Endothelial cell (in vitro differentiated cells): ENCODE results near the gene SLC29A4. TPM values are rescaled to one million over a fixed set of nuclear protein-coding genes. Genes with fewer than 3 reads are reported as not detected.
A peak's percentile ranks its signal among the peaks of the same experiment; 100 is the strongest.
"Not testable (repeated sequence)": the region's sequence is repeated elsewhere in the genome, so short reads cannot be mapped to it uniquely, and the experiment has no call there.

Source experiments
- DNase-seq: peaks from one replicate; pipeline ENCODE4 v3.0.0; 2021; ENCODE audit warnings: low spot score
- H3K27ac Mint-ChIP-seq: one replicate; pipeline ENCODE4 v1.8.0; 2021; ENCODE audit warnings: mixed read lengths, inconsistent platforms; ENCODE audit not compliant: unreplicated experiment
- H3K27me3 Mint-ChIP-seq: one replicate; pipeline ENCODE4 v1.8.0; 2021; ENCODE audit warnings: mild to moderate bottlenecking, moderate library complexity, mixed read lengths, inconsistent platforms; ENCODE audit not compliant: unreplicated experiment
- H3K36me3 Mint-ChIP-seq: one replicate; pipeline ENCODE4 v1.8.0; 2021; ENCODE audit warnings: mild to moderate bottlenecking, low read depth, mixed read lengths, inconsistent platforms; ENCODE audit not compliant: unreplicated experiment
- H3K4me1 Mint-ChIP-seq: one replicate; pipeline ENCODE4 v1.8.0; 2021; ENCODE audit warnings: mild to moderate bottlenecking, mixed read lengths, inconsistent platforms; ENCODE audit not compliant: unreplicated experiment
- H3K4me3 Mint-ChIP-seq: one replicate; pipeline ENCODE4 v1.8.0; 2021; ENCODE audit warnings: mild to moderate bottlenecking, mixed read lengths, inconsistent platforms; ENCODE audit not compliant: unreplicated experiment
- H3K9me3 Mint-ChIP-seq: one replicate; pipeline ENCODE4 v1.8.0; 2021; ENCODE audit warnings: mixed read lengths, inconsistent platforms; ENCODE audit not compliant: unreplicated experiment
- total RNA-seq: library from RNA; stranded (reverse); fragmentation: NEBNext Ultra II Directional; extraction: Animal tissue kit (Norgen Biotek cat#: 25700); gene quantifications from one replicate; pipeline ENCODE4 v1.2.1, GENCODE V29; 2021; ENCODE audit not compliant: unreplicated experiment
- TF ChIP-seq, protein P1 (sequence below): fragments of 200-600 bp; sonication (generic); IDR thresholded peaks from one replicate; pipeline ENCODE4 v1.5.0; 2021; ENCODE audit warnings: antibody characterized with exemption; ENCODE audit not compliant: unreplicated experiment

The SLC29A4 gene
- total RNA-seq, 1 donor from 2014 or later: 6.4 TPM

DNA sequence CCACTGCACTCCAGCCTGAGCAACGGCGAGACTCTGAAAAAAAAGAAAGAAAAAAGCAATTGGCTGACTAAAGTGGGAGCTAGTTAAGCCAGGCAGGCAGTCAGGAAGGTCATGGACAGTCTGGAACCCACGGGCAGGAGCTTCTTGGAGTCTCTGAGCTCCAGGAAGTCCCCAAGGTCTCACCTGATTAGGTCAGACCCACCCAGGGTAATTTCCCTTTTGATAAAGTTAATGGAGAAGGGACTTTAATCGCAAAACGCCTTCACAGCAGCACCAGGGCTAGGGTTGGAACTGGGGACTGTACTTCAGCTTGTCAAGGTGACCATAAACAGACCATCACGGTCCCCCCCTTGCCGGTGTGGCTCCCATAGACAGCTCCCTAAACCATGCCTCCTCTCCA, 6.6 kb downstream of the SLC29A4 start:
- no peak overlapping the region for H3K27ac Mint-ChIP-seq
- TF ChIP-seq, protein P1, sequence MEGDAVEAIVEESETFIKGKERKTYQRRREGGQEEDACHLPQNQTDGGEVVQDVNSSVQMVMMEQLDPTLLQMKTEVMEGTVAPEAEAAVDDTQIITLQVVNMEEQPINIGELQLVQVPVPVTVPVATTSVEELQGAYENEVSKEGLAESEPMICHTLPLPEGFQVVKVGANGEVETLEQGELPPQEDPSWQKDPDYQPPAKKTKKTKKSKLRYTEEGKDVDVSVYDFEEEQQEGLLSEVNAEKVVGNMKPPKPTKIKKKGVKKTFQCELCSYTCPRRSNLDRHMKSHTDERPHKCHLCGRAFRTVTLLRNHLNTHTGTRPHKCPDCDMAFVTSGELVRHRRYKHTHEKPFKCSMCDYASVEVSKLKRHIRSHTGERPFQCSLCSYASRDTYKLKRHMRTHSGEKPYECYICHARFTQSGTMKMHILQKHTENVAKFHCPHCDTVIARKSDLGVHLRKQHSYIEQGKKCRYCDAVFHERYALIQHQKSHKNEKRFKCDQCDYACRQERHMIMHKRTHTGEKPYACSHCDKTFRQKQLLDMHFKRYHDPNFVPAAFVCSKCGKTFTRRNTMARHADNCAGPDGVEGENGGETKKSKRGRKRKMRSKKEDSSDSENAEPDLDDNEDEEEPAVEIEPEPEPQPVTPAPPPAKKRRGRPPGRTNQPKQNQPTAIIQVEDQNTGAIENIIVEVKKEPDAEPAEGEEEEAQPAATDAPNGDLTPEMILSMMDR: no peak
- no peak overlapping the region for H3K4me3 Mint-ChIP-seq
- no peak for DNase-seq
- H3K4me1 Mint-ChIP-seq: no peaks in the 10 kb centered on the region
- no peaks in the 10 kb centered on the region for H3K27me3 Mint-ChIP-seq
- peaks cover 1% of the 10 kb centered on the region for H3K36me3 Mint-ChIP-seq
- no peaks in the 10 kb centered on the region for H3K9me3 Mint-ChIP-seq

DNA sequence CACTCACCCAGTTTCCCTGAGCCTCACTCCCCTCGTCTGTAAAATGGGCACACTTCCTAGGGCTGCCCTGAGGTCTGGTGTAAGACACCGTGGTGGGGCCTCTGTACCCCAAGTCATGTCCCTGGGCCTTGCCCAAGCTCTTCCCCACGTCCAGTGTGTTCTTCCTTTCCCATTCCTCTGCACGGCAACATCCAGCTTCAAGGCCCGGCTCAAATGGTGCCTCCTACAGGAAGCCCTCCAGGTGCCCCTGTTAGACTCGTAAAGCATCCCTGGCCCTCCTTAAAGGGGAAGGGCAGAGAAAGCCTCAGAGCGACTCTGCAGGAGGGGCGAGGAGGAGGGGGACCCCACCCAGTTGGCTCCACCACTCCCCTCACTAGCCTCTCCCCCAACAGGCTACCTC, 8.6 kb downstream of the SLC29A4 start:
- Mint-ChIP-seq H3K9me3 (no peaks in the 10 kb centered on the region), H3K4me1 (peaks cover 3% of the 10 kb centered on the region), H3K27me3 (no peaks in the 10 kb centered on the region), H3K27ac (no peak overlapping the region), H3K36me3 (peaks cover 4% of the 10 kb centered on the region), H3K4me3 (no peak overlapping the region)
- TF ChIP-seq, protein P1: no peak
- no peak for DNase-seq

GRCh38 chr7:5291711-5292335, 9.1 kb downstream of the SLC29A4 start:
- H3K27me3 Mint-ChIP-seq, H3K27ac Mint-ChIP-seq, H3K9me3 Mint-ChIP-seq, DNase-seq, H3K4me1 Mint-ChIP-seq, H3K36me3 Mint-ChIP-seq, H3K4me3 Mint-ChIP-seq: not testable (repeated sequence)

DNA sequence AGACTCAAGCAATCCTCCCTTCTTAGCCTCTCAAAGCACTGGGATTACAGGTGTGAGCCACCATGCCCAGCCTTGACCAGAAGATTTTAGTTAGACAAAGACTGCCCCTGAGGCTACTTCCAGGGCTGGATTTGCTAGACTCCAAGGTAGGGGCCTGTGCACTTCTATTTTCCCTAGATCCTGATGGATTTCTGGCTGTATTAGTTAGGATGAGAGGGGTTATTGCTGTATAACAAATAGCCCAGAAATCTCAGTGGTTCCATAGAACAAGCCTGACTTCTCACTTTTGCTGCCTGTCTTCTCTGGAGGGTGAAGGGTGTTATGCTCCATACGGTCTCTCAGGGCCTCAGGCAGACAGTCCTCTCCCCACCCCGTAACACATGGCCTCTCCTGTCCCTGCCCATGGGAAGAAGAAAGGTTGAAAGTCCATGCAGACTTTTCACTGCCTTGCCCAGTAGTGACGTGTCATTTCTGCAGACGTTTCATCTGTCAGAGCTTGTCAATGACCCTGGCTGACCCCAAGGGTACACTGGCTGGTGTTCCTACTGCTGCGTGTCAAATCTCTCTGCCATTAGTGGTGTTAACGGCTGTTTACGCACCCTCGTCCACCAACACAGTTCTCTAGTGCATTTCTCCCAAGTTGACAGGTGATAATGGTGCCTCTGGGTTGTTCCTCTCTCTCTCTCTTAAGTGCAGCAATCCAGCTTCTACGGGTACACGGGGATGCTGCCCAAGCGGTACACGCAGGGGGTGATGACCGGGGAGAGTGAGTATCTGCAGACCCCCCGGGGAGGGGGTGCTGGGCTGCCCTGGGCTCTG, 11.6 kb downstream of the SLC29A4 start:
- peaks cover 9% of the 10 kb centered on the region for H3K4me1 Mint-ChIP-seq
- no peak for DNase-seq
- TF ChIP-seq, protein P1: no peak
- no peak overlapping the region for H3K27ac Mint-ChIP-seq
- H3K36me3 Mint-ChIP-seq: peaks cover 4% of the 10 kb centered on the region
- H3K27me3 Mint-ChIP-seq: peaks cover 11% of the 10 kb centered on the region
- no peak overlapping the region for H3K4me3 Mint-ChIP-seq
- H3K9me3 Mint-ChIP-seq: no peaks in the 10 kb centered on the region

DNA sequence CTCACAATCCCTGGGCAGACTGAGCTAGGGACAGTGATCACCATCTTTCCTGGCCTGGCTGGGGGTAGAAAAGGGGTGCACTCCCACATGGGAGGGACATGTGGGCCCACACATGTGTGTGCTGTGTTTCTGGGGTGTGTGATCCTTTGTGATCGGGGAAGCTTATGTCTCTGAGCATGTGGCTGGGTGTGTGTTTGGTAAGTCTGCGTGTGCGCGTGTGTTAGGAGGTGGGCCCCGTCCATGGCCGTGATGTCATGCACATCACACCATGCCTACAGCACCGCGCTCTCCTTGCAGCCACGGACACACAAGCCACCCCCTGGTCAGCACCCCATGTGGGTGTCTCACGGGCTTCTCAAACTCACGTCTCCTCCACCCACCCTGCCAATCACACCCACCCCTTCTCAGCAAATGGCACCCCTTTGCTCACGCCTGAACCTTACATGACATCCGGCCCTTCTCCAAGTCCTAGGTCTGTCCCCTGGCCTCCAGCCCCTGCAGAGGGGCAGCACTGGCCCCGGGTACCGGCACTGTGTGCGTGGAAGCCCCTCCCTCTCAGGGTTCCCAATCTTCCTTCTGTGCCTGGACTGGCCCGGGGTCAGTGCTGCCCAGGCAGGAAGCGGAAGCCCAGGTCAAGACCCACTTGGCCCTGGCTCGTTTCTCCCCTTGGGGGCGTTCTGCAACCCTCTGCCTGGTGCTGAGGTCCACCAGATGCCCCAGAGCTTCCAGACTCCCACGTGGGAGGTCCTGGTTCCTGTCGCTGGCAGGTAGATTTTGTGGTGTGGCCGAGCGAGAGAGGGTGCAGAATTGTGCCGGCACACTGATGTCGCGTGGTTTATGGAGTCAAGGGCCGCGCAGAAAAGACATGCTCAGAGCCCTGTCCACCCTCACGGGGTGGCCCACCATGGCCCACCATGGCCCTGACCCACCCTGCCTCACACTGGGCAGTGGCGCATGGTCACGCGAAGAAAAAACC, 12.6 kb downstream of the SLC29A4 start:
- DNase-seq: no peak
- Mint-ChIP-seq H3K27ac (no peak overlapping the region), H3K4me3 (peak overlapping the region; percentile 83), H3K4me1 (peaks cover 9% of the 10 kb centered on the region), H3K27me3 (peaks cover 16% of the 10 kb centered on the region), H3K9me3 (no peaks in the 10 kb centered on the region), H3K36me3 (peaks cover 4% of the 10 kb centered on the region)
- TF ChIP-seq, protein P1: no peak
